T-helper 1 cell treated with Interleukin-12 subunit alpha and Interleukin-12 subunit beta and Interleukin-4 antibody, amounts not matched to agents 30 μg/mL and 1 μg/mL, for 36 hours (primary cell): ENCODE data around the gene ROPN1B.
"Not testable (repeated sequence)": the region's sequence is repeated elsewhere in the genome, so short reads cannot be mapped to it uniquely, and the experiment has no call there.

Experiments used
- H3K27ac Mint-ChIP-seq: one replicate; pipeline ENCODE4 v1.8.0; 2021; ENCODE audit warnings: mild to moderate bottlenecking, mixed read lengths
- H3K27me3 Mint-ChIP-seq: one replicate; pipeline ENCODE4 v1.8.0; 2021; ENCODE audit warnings: low read depth, mixed read lengths
- H3K36me3 Mint-ChIP-seq: one replicate; pipeline ENCODE4 v1.8.0; 2021; ENCODE audit warnings: low read depth, mixed read lengths
- H3K4me1 Mint-ChIP-seq: one replicate; pipeline ENCODE4 v1.8.0; 2021; ENCODE audit warnings: low read depth, mixed read lengths
- H3K4me3 Mint-ChIP-seq: one replicate; pipeline ENCODE4 v1.8.0; 2021; ENCODE audit warnings: mild to moderate bottlenecking, moderate library complexity, mixed read lengths
- H3K9me3 Mint-ChIP-seq: one replicate; pipeline ENCODE4 v1.8.0; 2021; ENCODE audit warnings: mixed read lengths

Gene ROPN1B

GRCh38 chr3:125968701-125969592 is at the start of gene ROPN1B:
Gene ROPN1B, plus strand, starts transcription at chr3:125969178. Its CDS starts 2,877 bp downstream, at chr3:125972055.
- H3K27me3 Mint-ChIP-seq: peaks cover 34% of the 10 kb centered on the region
- H3K4me3 Mint-ChIP-seq, H3K9me3 Mint-ChIP-seq, H3K27ac Mint-ChIP-seq, H3K36me3 Mint-ChIP-seq, H3K4me1 Mint-ChIP-seq: not testable (repeated sequence)

- not testable (repeated sequence) for H3K4me3 Mint-ChIP-seq, H3K4me1 Mint-ChIP-seq, H3K27me3 Mint-ChIP-seq, H3K9me3 Mint-ChIP-seq, H3K36me3 Mint-ChIP-seq, H3K27ac Mint-ChIP-seq
Measured at GRCh38 chr3:125920191-125920590, 48.8 kb upstream of the ROPN1B start.

GRCh38 chr3:125920751-125921279 is 48.2 kb upstream of the ROPN1B start:
- not testable (repeated sequence) for H3K27me3 Mint-ChIP-seq, H3K36me3 Mint-ChIP-seq, H3K27ac Mint-ChIP-seq, H3K4me1 Mint-ChIP-seq, H3K9me3 Mint-ChIP-seq, H3K4me3 Mint-ChIP-seq

- not testable (repeated sequence) for H3K27me3 Mint-ChIP-seq, H3K4me3 Mint-ChIP-seq, H3K36me3 Mint-ChIP-seq, H3K27ac Mint-ChIP-seq, H3K9me3 Mint-ChIP-seq, H3K4me1 Mint-ChIP-seq
Measured at GRCh38 chr3:125921712-125922111, 47.3 kb upstream of the ROPN1B start.

GRCh38 chr3:125923324-125924115 is 45.5 kb upstream of the ROPN1B start:
- not testable (repeated sequence) for H3K36me3 Mint-ChIP-seq, H3K27me3 Mint-ChIP-seq, H3K27ac Mint-ChIP-seq, H3K4me1 Mint-ChIP-seq, H3K9me3 Mint-ChIP-seq, H3K4me3 Mint-ChIP-seq

GRCh38 chr3:125924276-125924675 is 44.7 kb upstream of the ROPN1B start:
- not testable (repeated sequence) for H3K27ac Mint-ChIP-seq, H3K36me3 Mint-ChIP-seq, H3K4me1 Mint-ChIP-seq, H3K9me3 Mint-ChIP-seq, H3K27me3 Mint-ChIP-seq, H3K4me3 Mint-ChIP-seq

- H3K27ac Mint-ChIP-seq, H3K9me3 Mint-ChIP-seq, H3K4me3 Mint-ChIP-seq, H3K36me3 Mint-ChIP-seq, H3K27me3 Mint-ChIP-seq, H3K4me1 Mint-ChIP-seq: not testable (repeated sequence)
Measured at GRCh38 chr3:125925727-125926126, 43.3 kb upstream of the ROPN1B start.

GRCh38 chr3:125928771-125929545 is 40.0 kb upstream of the ROPN1B start:
- not testable (repeated sequence) for H3K4me3 Mint-ChIP-seq, H3K4me1 Mint-ChIP-seq, H3K27me3 Mint-ChIP-seq, H3K36me3 Mint-ChIP-seq, H3K27ac Mint-ChIP-seq, H3K9me3 Mint-ChIP-seq

- H3K27ac Mint-ChIP-seq, H3K36me3 Mint-ChIP-seq, H3K27me3 Mint-ChIP-seq, H3K4me1 Mint-ChIP-seq, H3K9me3 Mint-ChIP-seq, H3K4me3 Mint-ChIP-seq: not testable (repeated sequence)
Measured at GRCh38 chr3:125929765-125930164, 39.2 kb upstream of the ROPN1B start.

GRCh38 chr3:125931355-125931880 is 37.6 kb upstream of the ROPN1B start:
- not testable (repeated sequence) for H3K9me3 Mint-ChIP-seq, H3K27me3 Mint-ChIP-seq, H3K36me3 Mint-ChIP-seq, H3K27ac Mint-ChIP-seq, H3K4me3 Mint-ChIP-seq, H3K4me1 Mint-ChIP-seq

GRCh38 chr3:125933397-125934173 is 35.4 kb upstream of the ROPN1B start:
- not testable (repeated sequence) for H3K27me3 Mint-ChIP-seq, H3K4me3 Mint-ChIP-seq, H3K9me3 Mint-ChIP-seq, H3K27ac Mint-ChIP-seq, H3K36me3 Mint-ChIP-seq, H3K4me1 Mint-ChIP-seq

- not testable (repeated sequence) for H3K27ac Mint-ChIP-seq, H3K27me3 Mint-ChIP-seq, H3K36me3 Mint-ChIP-seq, H3K9me3 Mint-ChIP-seq, H3K4me1 Mint-ChIP-seq, H3K4me3 Mint-ChIP-seq
Measured at GRCh38 chr3:125935252-125935874, 33.6 kb upstream of the ROPN1B start.

- H3K9me3 Mint-ChIP-seq, H3K4me3 Mint-ChIP-seq, H3K27me3 Mint-ChIP-seq, H3K36me3 Mint-ChIP-seq, H3K27ac Mint-ChIP-seq, H3K4me1 Mint-ChIP-seq: not testable (repeated sequence)
Measured at GRCh38 chr3:125936210-125936815, 32.7 kb upstream of the ROPN1B start.
